Stimulated activated CD4-positive, alpha-beta T cell treated with anti-CD3 and anti-CD28 coated beads, TNF-alpha, amount 100 ng/mL, for 24 hours (primary cell): ENCODE results near the gene RSPH6A.

Experiments used
- DNase-seq, 3 experiments: peaks; one replicate each; pipeline ENCODE4 v3.0.0-alpha.2; 2020; ENCODE audit warnings: low read depth in 3 of 3

Gene RSPH6A

GRCh38 chr19:45825917-45826893 lies 11.1 kb upstream of the RSPH6A start:
- no peak for DNase-seq

GRCh38 chr19:45825263-45825605 lies 10.1 kb upstream of the RSPH6A start:
- DNase-seq, result no peak

GRCh38 chr19:45824531-45825262 lies 9.6 kb upstream of the RSPH6A start:
- no peak for DNase-seq

GRCh38 chr19:45824041-45824471 lies 8.9 kb upstream of the RSPH6A start:
- DNase-seq, result no peak

DNA sequence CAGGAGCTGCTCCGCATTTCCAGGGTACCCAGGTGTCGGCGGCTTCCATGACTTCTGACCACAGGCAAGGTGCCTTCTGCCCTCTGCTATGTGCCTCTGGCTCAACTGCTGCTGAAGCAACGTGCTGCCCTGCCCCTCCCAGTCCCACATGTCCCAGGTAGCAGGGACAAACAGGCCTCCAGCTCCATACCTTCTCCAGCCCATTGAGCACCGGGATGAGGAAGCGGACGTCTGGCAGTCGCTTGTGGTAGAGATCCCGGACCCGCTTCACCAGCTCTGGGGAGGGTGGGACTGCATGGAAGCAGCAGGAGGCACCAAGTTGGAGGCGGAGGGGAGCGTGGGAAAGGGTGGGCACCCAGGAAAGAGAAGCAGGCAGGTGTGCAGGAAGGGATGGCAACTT lies 8.1 kb upstream of the RSPH6A start:
- DNase-seq, result no peak

DNA sequence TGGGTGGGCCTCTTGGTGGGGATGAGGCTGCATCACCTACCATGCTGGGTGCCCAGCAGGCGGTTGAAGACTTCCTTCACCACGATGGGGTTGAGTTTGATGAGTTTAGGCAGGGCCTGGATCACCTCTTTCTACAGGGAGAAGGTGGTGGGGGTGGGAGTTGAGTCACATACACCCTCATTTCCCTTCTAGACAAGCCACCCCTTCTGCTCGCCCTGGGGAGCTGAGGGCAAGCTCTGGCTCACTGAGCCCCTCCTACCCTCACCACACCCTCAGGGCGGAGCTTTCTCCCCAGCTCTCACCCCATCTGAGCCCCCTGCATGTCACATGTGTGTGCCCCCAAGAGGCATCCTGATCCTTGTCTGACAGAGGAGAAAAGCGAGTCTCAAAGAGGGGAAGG lies 7.6 kb upstream of the RSPH6A start:
- no peak for DNase-seq

GRCh38 chr19:45821570-45821969 lies 6.5 kb upstream of the RSPH6A start:
- no peak for DNase-seq

DNA sequence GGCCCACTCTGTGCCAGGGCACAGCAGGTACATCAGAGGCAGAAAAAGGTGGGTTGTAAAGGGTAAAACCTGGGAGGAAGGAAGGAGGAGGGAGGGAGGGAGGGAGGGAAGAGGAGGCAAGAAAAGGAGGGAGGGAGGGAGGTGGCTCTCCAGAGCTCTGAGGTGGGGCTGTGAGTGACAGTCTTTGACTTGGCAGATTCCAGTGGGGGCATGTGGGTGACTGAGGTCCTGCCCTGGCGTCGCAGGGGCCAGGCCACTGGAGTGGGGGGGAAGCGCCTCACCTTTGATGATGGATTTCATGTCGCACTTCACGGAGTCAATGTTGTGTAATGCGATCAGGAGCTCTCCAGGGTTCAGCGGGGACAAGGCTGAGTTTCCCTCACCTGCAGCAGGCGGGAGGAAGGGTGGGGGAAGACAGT lies 6.0 kb upstream of the RSPH6A start:
- no peak for DNase-seq

GRCh38 chr19:45820413-45821102 lies 5.5 kb upstream of the RSPH6A start:
- DNase-seq, result no peak

- DNase-seq, result no peak
These were observed 4.7 kb upstream of the RSPH6A start for GRCh38 chr19:45819769-45820168.

DNA sequence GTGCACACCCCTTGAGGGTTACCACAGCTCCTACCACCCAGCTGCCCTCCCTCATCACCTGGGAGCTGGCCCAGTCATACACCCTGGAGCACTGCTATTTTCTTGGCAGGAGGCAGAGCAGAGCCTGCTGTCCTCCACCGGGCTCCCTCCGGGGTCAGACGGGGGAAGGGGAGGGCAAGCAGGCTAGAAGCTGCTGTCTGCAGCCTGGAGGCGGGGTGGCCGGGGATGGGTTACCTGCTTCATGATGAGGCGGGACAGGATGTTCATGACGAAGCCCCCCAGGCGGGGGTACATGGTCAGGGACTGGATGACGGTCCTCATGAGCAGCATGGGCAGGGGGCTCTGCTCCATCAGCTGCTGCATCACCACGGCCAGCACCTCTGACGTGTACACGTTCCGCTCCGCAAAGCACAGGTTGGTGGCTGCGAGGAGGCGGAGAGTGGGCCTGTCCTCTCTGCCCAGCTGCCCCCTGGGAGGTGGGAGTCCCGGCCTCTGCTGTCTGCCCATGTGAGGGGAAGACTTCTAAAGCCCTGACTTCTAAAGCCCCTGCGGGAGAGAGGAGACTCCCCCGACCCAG lies 2.7 kb upstream of the RSPH6A start:
- DNase-seq, result no peak

DNA sequence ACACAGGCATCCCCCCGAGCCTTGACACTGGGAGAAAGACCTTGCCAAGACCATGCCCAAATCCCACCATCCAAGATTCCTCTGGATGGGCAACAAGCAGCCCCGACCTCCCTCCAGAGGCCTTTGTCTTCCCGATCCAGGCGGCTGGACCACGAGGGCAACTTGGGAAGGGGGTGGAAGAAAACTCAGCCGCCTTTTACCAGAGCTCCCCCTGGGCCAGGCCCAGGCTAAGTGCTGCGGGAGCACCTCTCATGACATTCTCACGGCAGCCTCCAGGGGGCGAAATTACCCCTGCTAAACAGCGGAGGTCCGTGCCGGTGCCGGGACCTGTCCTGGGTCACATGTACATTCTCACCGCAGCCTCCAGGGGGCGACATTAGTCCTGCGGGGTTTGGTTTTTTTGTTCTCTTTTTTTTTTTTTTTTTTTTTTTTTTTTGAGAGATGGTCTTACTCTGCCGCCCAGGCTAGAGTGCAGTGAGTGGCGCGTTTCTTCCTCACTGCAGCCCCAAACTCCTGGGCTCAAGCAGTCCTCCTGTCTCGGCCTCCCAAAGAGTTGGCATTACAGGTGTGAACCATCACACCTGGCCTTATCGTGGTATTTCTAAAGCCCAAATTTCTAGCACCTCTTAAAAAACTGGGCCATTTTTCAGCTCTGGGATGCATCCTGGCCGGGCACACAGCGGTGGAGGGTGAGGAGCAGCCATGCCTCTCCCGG lies 2.1 kb upstream of the RSPH6A start:
- peak; percentile 92 to 98 (median 95) for DNase-seq

DNA sequence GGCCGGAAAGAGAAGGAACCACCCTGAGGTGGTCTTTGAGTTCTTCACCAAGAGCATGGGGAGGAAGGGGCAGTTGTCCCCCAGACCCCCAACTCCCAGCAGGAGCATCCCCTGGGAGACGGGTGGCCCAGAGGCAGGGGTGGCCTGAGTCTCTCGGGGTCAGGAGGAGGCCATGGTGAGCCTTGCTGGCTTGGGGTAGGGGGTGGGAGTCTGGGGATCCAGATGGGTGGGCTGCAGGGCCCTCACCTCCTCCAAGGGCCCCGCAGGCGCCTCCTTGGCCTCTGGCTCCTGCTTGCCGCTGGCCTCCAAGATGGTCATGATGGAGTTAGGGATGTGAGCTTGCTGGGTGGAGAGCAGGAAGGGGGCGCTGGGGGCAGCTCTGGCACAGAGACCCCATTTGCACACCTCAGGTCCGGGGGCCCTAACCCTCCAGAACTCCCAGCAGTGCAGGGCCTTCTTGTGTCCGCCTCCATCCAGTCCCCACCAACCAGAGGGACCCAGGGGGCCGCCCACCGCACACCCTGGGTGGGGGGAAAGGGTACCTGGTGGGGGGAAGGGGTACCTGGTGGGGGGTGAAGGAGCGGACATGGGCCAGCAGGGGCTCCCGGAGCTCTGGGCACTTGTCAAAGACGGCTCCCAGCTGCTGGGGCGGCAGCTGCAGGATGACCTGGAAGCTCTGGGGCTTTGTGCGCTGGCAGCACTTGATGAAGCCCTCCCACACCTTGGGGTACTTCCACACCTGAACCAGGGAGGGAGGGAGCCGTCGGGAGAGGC lies 1.3 kb upstream of the RSPH6A start:
- no peak for DNase-seq

DNA sequence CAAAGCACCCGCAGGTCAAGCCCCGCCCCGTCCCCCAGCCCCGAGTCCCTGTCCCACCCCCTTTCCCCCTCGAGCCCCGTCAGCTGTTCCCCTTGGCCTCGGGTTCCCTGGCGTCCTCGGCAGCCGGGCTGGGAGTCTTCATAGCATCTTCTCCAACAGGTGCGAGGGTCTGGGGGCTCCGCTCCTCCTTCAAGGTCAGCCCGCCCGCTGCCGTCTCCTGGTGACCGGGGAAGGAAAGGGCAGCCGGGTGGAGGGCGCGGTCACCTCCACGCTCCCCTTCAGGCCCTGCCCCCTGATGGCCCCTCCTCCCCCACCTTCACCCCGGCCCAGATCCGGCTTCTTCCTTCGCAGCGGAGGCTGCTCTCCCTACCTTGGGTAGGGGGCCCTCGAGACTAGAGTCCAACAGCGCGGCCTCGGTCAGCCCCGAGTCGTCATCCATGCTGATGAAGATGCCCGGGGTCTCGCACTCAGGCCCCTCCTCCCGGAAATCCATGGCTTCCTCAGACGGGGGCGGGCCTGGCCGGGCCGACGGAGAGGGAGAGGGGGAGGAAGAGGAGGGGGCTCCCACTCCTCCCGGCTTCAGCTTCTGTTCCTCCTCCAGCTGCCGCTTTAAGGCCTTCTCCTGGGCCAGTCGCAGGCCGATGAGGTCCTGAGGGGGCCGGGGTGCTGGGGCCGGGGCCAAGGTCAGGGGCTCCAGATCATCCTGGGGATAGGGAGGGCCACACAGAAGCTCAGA lies 541 bp upstream of the RSPH6A start:
- DNase-seq, result no peak

DNA sequence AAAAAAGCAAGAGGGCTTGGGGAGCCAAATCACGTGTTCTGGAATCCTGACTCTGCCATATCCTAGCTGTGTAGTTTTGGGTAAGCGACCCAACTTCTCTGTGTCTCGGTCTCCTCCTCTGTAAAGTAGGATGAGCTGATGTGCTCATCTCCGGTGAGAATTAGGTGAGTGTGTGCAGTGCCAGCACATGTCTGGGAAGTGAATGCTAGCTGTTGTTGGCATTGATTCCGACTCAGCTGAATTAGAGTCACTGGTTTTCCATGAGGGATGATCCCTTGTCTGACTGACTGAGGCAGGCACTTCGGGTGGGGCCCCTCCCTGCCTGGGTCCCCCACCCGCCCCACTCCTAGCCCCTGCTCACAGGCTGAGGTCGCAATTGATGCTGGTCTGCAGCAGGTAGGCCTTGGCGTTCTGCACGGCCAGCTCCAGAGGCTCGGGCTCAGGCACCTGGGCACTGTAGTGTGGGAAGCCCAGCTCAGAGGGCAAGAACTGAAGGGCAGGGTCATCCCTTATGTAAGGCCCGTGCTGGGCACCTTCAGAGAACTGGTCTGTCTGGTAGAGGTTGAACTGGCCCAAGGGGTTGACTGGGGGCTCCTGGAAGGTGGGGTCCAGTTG lies 835 bp downstream of the RSPH6A start:
- no peak for DNase-seq

DNA sequence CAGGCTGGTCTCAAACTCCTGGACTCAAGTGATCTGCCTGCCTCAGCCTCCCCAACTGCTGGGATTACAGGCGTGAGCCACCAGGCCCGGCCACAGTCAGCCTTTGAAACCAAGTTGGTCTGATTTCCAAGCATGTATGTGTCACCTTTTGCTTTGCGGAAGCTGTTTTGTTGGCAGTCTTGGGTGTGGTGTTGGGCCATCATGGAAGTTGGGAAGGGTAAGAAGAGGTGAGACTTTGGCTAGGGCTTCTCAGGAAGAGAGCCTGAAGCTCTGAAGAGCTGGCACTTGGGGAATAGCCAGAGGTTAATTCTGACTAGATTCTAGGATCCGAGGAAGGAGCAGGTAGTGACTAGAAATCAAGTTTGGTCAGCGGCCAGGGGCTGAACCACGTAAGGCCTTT lies 2.8 kb downstream of the RSPH6A start:
- DNase-seq, result no peak

DNA sequence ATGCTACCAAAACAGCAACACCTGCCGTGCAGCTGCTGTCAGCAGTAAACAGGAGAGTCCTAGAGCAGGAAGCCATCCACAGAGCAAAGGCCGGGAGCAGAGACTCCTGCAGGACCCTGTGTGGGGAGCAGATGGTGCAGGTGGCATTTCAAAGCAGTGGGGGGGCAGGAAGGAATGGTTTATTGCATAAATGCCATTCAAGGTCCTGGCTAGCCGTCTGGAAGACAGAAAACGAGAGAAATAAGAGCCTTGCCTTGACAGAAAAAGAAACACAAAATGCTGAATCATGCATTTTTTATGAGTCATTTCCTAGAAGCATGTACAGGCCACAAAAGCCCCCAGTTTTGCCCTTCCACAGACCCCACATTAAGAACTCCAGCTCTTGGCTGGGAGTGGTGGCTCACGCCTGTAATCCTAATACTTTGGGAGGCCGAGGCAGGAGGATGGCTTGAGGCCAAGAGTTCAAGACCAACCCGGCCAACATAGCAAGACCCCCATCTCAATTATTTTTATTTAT lies 5.4 kb downstream of the RSPH6A start:
- DNase-seq, result no peak

GRCh38 chr19:45805719-45806118 lies 9.4 kb downstream of the RSPH6A start:
- no peak for DNase-seq

DNA sequence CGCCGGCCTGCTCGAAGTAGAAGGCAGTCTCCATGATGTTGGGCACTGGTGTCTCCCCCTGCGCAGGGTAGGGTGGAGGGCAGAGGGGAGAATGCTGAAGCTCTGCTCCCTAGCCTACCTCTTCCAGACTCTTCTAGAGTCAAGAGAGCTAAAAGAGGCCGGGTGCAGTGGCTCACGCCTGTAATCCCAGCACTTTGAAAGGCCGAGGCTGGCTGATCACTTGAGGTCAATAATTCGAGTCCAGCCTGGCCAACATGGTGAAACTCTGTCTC lies 10.2 kb downstream of the RSPH6A start:
- no peak for DNase-seq
